SK-N-SH (cell line): ENCODE data around the gene MAN2A2. TPM values are rescaled to one million over a fixed set of nuclear protein-coding genes. Genes with fewer than 3 reads are reported as not detected.

Experiments
- CTCF ChIA-PET: fragments of 300-600, 350-600 bp; formaldehyde crosslinking; extraction: SDS; loops from one replicate; lab custom pipeline; 2021; lab: Yijun Ruan, JAX
- POLR2A ChIA-PET: fragments of 350-600 bp; sonication (Branson Sonifier 250); formaldehyde crosslinking; extraction: SDS; loops from one replicate; lab custom pipeline; 2020; ENCODE audit warnings: antibody characterized with exemption, inconsistent platforms; lab: Yijun Ruan, JAX
- DNase-seq: peaks from one replicate; pipeline ENCODE4 v3.0.0; 2012
- H2AFZ ChIP-seq: fragments of 200-600 bp; sonication (generic); 2 replicates; pipeline ENCODE4 v1.8.1; 2016; ENCODE audit warnings: antibody characterized with exemption, mild to moderate bottlenecking, low read depth
- H3F3A ChIP-seq: fragments of 200-600 bp; sonication (generic); replicated peaks from 2 replicates; pipeline ENCODE3; 2016; ENCODE audit warnings: antibody characterized with exemption, mild to moderate bottlenecking; ENCODE audit not compliant: insufficient read depth
- H3K27ac ChIP-seq, 2 experiments: fragments of 200-500 bp in 1 of 2; fragments of 200-600 bp in 1 of 2; sonication (Bioruptor generic) in 1 of 2; sonication (generic), shearing (Covaris generic) in 1 of 2; 2 replicates each; pipeline versions ENCODE4 v1.5.1 to v1.6.1; 2014 to 2016; ENCODE audit warnings: low read depth in 2 of 2, inconsistent platforms in 1 of 2, low read length in 1 of 2, mild to moderate bottlenecking in 1 of 2, mixed read lengths in 1 of 2
- H3K27me3 ChIP-seq: fragments of 200-600 bp; sonication (generic), shearing (Covaris generic); 2 replicates; pipeline ENCODE4 v1.6.1; 2016; ENCODE audit warnings: mixed run types; ENCODE audit not compliant: insufficient read depth
- H3K36me3 ChIP-seq, 2 experiments: fragments of 200-500 bp in 1 of 2; fragments of 200-600 bp in 1 of 2; sonication (Bioruptor generic) in 1 of 2; sonication (generic) in 1 of 2; replicated peaks in 1 of 2; 2 replicates each; pipeline versions ENCODE3 to v1.5.1; 2014 to 2016; ENCODE audit warnings: low read length in 1 of 2, mild to moderate bottlenecking in 1 of 2; ENCODE audit not compliant: insufficient read depth in 2 of 2, control insufficient read depth in 1 of 2
- H3K4me1 ChIP-seq, 2 experiments: fragments of 200-500 bp in 1 of 2; fragments of 200-600 bp in 1 of 2; sonication (Bioruptor generic) in 1 of 2; sonication (generic), shearing (Covaris generic) in 1 of 2; 2 replicates each; pipeline versions ENCODE4 v1.5.1 to v1.6.1; 2014 to 2016; ENCODE audit warnings: low read depth in 1 of 2, low read length in 1 of 2, mixed run types in 1 of 2; ENCODE audit not compliant: insufficient read depth in 2 of 2, control insufficient read depth in 1 of 2
- H3K4me2 ChIP-seq: fragments of 200-600 bp; sonication (generic), shearing (Covaris generic); 2 replicates; pipeline ENCODE4 v1.6.1; 2017; ENCODE audit warnings: mixed run types
- H3K4me3 ChIP-seq, 2 experiments: fragments of 200-500 bp in 1 of 2; fragments of 200-600 bp in 1 of 2; sonication (Bioruptor generic) in 1 of 2; sonication (generic), shearing (Covaris generic) in 1 of 2; 2 replicates each; pipeline versions ENCODE4 v1.5.1 to v1.8.1; 2014 to 2016; ENCODE audit warnings: low read depth in 2 of 2, inconsistent platforms in 1 of 2, low read length in 1 of 2, mild to moderate bottlenecking in 1 of 2, mixed read lengths in 1 of 2, moderate library complexity in 1 of 2
- H3K79me2 ChIP-seq: fragments of 200-600 bp; sonication (generic); 2 replicates; pipeline ENCODE4 v1.8.1; 2017; ENCODE audit warnings: mild to moderate bottlenecking; ENCODE audit not compliant: insufficient read depth
- H3K9ac ChIP-seq: fragments of 200-600 bp; sonication (generic); 2 replicates; pipeline ENCODE4 v1.6.1; 2017; ENCODE audit warnings: mixed run types
- H3K9me2 ChIP-seq: fragments of 200-600 bp; sonication (generic); 2 replicates; pipeline ENCODE4 v1.6.1; 2017; ENCODE audit warnings: mixed run types
- H3K9me3 ChIP-seq: fragments of 200-600 bp; sonication (generic); 2 replicates; pipeline ENCODE4 v1.6.1; 2017; ENCODE audit warnings: mixed run types, mild to moderate bottlenecking, moderate library complexity
- H4K20me1 ChIP-seq: fragments of 200-600 bp; sonication (generic); 2 replicates; pipeline ENCODE4 v1.6.1; 2017; ENCODE audit warnings: mild to moderate bottlenecking, mixed run types; ENCODE audit not compliant: insufficient read depth
- ELF1 ChIP-seq: IDR thresholded peaks from 2 replicates; pipeline ENCODE4 v1.4.0; 2012
- GATA2 ChIP-seq: sonication (generic); formaldehyde crosslinking; IDR thresholded peaks from 2 replicates; pipeline ENCODE4 v1.5.0; 2020; ENCODE audit warnings: mild to moderate bottlenecking, missing genetic modification reagents
- RXRA ChIP-seq: IDR thresholded peaks from 2 replicates; pipeline ENCODE4 v1.4.0; 2012; ENCODE audit warnings: low read depth, mild to moderate bottlenecking, borderline replicate concordance
- SIN3A ChIP-seq: IDR thresholded peaks from 2 replicates; pipeline ENCODE4 v1.6.1; 2012; ENCODE audit warnings: low read depth, mild to moderate bottlenecking, low read length, moderate library complexity, borderline replicate concordance
- TAF1 ChIP-seq: IDR thresholded peaks from 2 replicates; pipeline ENCODE4 v1.6.1; 2012; ENCODE audit warnings: low read depth, mild to moderate bottlenecking, low read length, moderate library complexity, borderline replicate concordance
- YY1 ChIP-seq: IDR thresholded peaks from 2 replicates; pipeline ENCODE4 v1.4.0; 2012; ENCODE audit warnings: low read depth, mild to moderate bottlenecking
- WGBS: methylation state at CpG from one replicate; pipeline ENCODE4 v1.1.6; 2017; ENCODE audit warnings: low lambda C conversion rate; 5-methylcytosine and 5-hydroxymethylcytosine counted together
- polyA plus RNA-seq, 3 experiments: library from polyadenylated mRNA; depleted of rRNA; stranded (reverse); fragments of >200 nt; gene quantifications; 2 replicates each; pipeline ENCODE4 v1.2.3, GENCODE V29; 2012
- TF ChIP-seq, protein P1 (sequence below): fragments of 200-600 bp; sonication (generic); IDR thresholded peaks from 2 replicates; pipeline ENCODE4 v1.6.1; 2017; ENCODE audit warnings: antibody characterized with exemption, mild to moderate bottlenecking, moderate library complexity
- TF ChIP-seq, protein P2 (sequence below): IDR thresholded peaks from 2 replicates; pipeline ENCODE4 v1.6.1; 2012; ENCODE audit warnings: mild to moderate bottlenecking, low read depth, low read length, moderate library complexity
- TF ChIP-seq, protein P3 (sequence below): fragments of 150-350 bp; IDR thresholded peaks from 2 replicates; pipeline ENCODE4 v1.6.1; 2017; ENCODE audit warnings: antibody characterized with exemption, low read length, low read depth, borderline replicate concordance

MAN2A2 gene
- polyA plus RNA-seq, 1 of the 3 experiments (the other 2 are of a cell fraction), result 35.0 TPM

DNA sequence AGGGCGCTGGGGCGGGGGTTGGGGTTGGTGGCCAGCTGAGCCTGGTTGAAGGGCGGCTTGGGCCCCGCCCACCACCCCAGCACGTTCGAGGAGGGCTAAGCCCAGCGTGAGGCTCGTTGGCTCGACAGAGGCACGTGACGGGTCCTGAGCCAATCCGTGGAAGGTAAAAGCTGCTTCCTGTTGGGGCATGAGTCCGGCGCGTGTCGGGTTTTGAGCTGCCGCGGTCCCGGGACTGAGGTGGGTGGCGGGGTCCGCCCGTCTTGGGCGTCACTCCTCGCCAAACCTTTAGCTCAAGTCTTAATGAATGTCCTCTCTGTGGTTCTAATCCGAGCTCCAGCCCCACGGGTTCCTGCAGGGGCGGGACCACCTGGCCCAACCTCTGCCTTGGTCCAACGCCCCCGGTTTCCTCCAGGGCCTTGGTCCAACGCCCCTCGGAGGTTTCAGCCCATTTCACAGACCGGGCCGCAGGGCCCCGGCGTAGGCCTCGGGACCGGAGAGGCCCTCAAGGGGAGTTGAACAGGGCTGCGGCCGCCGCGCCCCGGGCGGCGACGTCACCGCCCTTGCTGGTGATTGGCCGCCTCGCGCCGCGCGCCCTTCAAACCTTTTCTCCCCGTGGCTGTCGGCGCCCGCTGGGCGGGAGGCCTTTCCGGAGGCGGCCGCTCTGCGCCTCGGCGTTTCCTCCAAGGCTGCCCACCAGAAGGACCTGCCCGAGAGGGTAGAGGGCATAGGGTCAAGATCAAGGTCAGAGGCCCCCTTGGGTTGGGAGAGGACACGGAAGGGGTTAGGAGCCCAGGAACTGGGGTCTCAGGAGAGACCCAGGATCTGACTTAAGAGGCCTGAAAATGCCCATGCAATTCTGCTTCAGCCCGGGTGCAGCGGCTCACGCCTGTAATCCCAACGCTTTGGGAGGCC, 51.9 kb downstream of the MAN2A2 start, which contains the start of gene RCCD1 (continued):
- TF ChIP-seq, protein P1, sequence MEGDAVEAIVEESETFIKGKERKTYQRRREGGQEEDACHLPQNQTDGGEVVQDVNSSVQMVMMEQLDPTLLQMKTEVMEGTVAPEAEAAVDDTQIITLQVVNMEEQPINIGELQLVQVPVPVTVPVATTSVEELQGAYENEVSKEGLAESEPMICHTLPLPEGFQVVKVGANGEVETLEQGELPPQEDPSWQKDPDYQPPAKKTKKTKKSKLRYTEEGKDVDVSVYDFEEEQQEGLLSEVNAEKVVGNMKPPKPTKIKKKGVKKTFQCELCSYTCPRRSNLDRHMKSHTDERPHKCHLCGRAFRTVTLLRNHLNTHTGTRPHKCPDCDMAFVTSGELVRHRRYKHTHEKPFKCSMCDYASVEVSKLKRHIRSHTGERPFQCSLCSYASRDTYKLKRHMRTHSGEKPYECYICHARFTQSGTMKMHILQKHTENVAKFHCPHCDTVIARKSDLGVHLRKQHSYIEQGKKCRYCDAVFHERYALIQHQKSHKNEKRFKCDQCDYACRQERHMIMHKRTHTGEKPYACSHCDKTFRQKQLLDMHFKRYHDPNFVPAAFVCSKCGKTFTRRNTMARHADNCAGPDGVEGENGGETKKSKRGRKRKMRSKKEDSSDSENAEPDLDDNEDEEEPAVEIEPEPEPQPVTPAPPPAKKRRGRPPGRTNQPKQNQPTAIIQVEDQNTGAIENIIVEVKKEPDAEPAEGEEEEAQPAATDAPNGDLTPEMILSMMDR, result no peak
- peak; percentile 69 for TF ChIP-seq ELF1

DNA sequence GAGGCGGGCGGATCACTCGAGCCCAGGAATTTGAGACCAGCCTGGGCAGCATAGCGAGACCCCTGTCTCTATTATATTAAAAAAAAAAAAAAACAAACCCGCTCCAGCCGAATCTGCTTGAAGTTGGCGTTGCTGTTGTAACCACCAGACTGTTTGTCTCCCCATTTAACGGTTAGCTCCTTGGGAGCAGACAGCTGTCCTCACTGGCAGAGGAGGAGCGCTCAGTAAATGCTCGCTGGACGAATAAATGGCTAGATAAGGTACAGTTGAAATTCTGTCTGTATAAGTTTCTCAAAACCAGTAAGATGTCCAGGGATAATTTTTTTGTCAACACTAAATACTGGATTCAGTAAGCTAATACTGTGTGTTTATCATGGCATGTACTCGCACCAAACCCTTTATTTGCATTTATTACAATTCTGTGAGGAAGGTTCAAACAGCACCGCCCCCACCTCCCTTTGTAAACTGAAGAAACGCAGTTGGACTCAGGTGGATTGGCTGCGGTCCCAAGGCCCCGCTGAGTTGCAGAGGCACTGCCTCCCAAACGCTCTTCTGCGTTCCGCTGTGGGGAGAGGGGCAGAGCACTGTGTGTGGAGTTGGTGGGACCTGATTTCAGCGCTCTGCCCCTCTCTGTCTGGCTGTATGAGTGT, 52.6 kb downstream of the MAN2A2 start:
- Histone ChIP-seq H2AFZ (peak overlapping the region; percentile 74; the same call in 1 of the 2 replicates), H3K9me3 (no peaks in the 10 kb centered on the region), H3K27me3 (no peaks in the 10 kb centered on the region), H3K9ac (peak overlapping the region; percentile 94; the same call in 1 of the 2 replicates), H3K27ac (peak overlapping the region in 1 of 2 experiments; percentile 88; a peak in 2 of 4 replicates), H3K4me1 (peaks cover 0 to 23% of the 10 kb centered on the region in 2 experiments; a peak in 1 of 4 replicates), H3K79me2 (peaks cover 30% of the 10 kb centered on the region), H3K9me2 (no peaks in the 10 kb centered on the region), H3K4me2 (peak overlapping the region; percentile 86), H4K20me1 (no peaks in the 10 kb centered on the region), H3F3A (peaks cover 12% of the 10 kb centered on the region), H3K36me3 (peaks cover 6 to 30% of the 10 kb centered on the region in 2 experiments), H3K4me3 (peak overlapping the region; percentile 76 to 81)
- no peak for DNase-seq
- 59% methylated on average over 20 of the region's 20 CpGs for WGBS
- TF ChIP-seq YY1 (no peak), RXRA (no peak), TAF1 (no peak), SIN3A (no peak), GATA2 (no peak)
- TF ChIP-seq, protein P2, sequence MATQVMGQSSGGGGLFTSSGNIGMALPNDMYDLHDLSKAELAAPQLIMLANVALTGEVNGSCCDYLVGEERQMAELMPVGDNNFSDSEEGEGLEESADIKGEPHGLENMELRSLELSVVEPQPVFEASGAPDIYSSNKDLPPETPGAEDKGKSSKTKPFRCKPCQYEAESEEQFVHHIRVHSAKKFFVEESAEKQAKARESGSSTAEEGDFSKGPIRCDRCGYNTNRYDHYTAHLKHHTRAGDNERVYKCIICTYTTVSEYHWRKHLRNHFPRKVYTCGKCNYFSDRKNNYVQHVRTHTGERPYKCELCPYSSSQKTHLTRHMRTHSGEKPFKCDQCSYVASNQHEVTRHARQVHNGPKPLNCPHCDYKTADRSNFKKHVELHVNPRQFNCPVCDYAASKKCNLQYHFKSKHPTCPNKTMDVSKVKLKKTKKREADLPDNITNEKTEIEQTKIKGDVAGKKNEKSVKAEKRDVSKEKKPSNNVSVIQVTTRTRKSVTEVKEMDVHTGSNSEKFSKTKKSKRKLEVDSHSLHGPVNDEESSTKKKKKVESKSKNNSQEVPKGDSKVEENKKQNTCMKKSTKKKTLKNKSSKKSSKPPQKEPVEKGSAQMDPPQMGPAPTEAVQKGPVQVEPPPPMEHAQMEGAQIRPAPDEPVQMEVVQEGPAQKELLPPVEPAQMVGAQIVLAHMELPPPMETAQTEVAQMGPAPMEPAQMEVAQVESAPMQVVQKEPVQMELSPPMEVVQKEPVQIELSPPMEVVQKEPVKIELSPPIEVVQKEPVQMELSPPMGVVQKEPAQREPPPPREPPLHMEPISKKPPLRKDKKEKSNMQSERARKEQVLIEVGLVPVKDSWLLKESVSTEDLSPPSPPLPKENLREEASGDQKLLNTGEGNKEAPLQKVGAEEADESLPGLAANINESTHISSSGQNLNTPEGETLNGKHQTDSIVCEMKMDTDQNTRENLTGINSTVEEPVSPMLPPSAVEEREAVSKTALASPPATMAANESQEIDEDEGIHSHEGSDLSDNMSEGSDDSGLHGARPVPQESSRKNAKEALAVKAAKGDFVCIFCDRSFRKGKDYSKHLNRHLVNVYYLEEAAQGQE, result no peak
- TF ChIP-seq, protein P3, sequence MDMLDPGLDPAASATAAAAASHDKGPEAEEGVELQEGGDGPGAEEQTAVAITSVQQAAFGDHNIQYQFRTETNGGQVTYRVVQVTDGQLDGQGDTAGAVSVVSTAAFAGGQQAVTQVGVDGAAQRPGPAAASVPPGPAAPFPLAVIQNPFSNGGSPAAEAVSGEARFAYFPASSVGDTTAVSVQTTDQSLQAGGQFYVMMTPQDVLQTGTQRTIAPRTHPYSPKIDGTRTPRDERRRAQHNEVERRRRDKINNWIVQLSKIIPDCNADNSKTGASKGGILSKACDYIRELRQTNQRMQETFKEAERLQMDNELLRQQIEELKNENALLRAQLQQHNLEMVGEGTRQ, result no peak
- POLR2A ChIA-PET, result interaction anchor here (0.8 to 2.5 kb wide), 7 partner anchors 9 to 94 kb away, joined by 3 to 12 read pairs (median 5); partner anchors contain the start of genes HDDC3, UNC45A and VPS33B
- CTCF ChIA-PET, result interaction anchor here (0.5 to 10.8 kb wide), 47 partner anchors 8 to 1121 kb away, joined by 3 to 186 read pairs (median 7); partner anchors contain the start of genes HDDC3, MAN2A2, PRC1 and UNC45A
